GM12874 (cell line): Measurements from ENCODE around the gene MET.

Experiments used
- CTCF ChIP-seq: IDR thresholded peaks from 2 replicates; pipeline ENCODE4 v1.5.1; 2011; ENCODE audit warnings: low read depth, mild to moderate bottlenecking, control low read depth, low read length, moderate library complexity; ENCODE audit not compliant: insufficient read depth

Gene MET

GRCh38 chr7:116815041-116815440 is 143.0 kb downstream of the MET start:
- no peak for TF ChIP-seq CTCF

- TF ChIP-seq CTCF, result no peak
These were observed 148.2 kb downstream of the MET start for GRCh38 chr7:116820149-116820548.

- TF ChIP-seq CTCF, result no peak
These were observed 152.5 kb downstream of the MET start for GRCh38 chr7:116824449-116824848.

- TF ChIP-seq CTCF, result no peak
These were observed 156.3 kb downstream of the MET start for GRCh38 chr7:116828281-116828680.

GRCh38 chr7:116829041-116829440 is 157.0 kb downstream of the MET start:
- no peak for TF ChIP-seq CTCF

GRCh38 chr7:116829493-116829892 is 157.5 kb downstream of the MET start:
- TF ChIP-seq CTCF, result no peak

GRCh38 chr7:116832692-116833091 is 160.7 kb downstream of the MET start:
- TF ChIP-seq CTCF, result no peak
